Stimulated activated effector memory CD8-positive, alpha-beta T cell treated with anti-CD3 and anti-CD28 coated beads, Interleukin-12 subunit alpha, Interleukin-12 subunit beta, amount 100 ng/mL, for 72 hours (primary cell): ENCODE measurements around the gene STAT5A.
A peak's percentile ranks its signal among the peaks of the same experiment; 100 is the strongest.

Experiments used
- ATAC-seq: fragments of 150-1000 bp; cut with Tn5 transposase; 2 replicates; pipeline ENCODE4 v1.10.0; 2021
- DNase-seq, 2 donors: peaks; one replicate each; pipeline ENCODE4 v3.0.0; 2021 to 2022; ENCODE audit warnings: low spot score in 2 of 2
- H3K27ac Mint-ChIP-seq: one replicate; pipeline ENCODE4 v1.8.0; 2022; ENCODE audit warnings: mild to moderate bottlenecking, mixed read lengths
- H3K36me3 Mint-ChIP-seq: one replicate; pipeline ENCODE4 v1.8.0; 2022; ENCODE audit warnings: mild to moderate bottlenecking, mixed read lengths
- H3K4me1 Mint-ChIP-seq: one replicate; pipeline ENCODE4 v1.8.0; 2022; ENCODE audit warnings: mixed read lengths
- H3K4me3 Mint-ChIP-seq: one replicate; pipeline ENCODE4 v1.8.0; 2022; ENCODE audit warnings: mild to moderate bottlenecking, mixed read lengths
- H3K9me3 Mint-ChIP-seq: one replicate; pipeline ENCODE4 v1.8.0; 2022; ENCODE audit warnings: mixed read lengths

The STAT5A gene

DNA sequence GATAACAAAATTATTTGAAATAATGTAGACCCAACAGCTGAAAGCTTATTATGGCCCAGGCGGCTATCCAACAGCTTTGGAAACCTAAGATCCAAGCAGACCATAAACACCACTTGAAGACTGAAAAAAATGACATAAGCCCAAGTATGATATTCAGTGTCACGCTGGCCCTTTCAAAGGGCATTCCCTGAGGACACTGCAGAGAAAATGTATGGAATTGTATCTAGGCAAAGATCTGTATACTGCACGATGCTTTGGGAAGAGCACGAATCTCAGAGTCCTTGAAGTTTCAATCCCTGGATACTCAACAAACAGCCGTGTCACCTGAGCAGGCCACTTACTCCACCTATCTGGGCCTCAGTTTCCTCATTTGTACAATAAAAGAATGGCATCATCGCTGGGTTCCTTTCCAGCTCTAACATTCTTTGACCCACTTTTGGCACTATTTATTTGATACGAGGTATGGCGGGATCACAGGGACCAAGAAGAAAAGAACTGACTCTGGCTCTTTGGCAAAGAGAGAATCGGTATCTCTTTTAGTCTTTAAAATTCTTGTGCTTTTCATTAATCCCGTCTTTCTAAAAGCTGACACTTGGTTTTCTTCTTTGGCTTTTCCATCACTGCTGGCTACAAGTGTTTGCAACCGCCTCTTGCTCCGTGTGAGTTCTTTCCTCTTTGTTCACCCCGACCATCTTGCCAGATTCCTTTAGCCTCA is 13.3 kb upstream of the STAT5A start:
- Mint-ChIP-seq H3K36me3 (peaks cover 74% of the 10 kb centered on the region), H3K9me3 (no peaks in the 10 kb centered on the region), H3K4me1 (peaks cover 62% of the 10 kb centered on the region), H3K4me3 (peak overlapping the region; percentile 91), H3K27ac (peak overlapping the region; percentile 94)
- ATAC-seq, result no peak
- DNase-seq, result no peak

DNA sequence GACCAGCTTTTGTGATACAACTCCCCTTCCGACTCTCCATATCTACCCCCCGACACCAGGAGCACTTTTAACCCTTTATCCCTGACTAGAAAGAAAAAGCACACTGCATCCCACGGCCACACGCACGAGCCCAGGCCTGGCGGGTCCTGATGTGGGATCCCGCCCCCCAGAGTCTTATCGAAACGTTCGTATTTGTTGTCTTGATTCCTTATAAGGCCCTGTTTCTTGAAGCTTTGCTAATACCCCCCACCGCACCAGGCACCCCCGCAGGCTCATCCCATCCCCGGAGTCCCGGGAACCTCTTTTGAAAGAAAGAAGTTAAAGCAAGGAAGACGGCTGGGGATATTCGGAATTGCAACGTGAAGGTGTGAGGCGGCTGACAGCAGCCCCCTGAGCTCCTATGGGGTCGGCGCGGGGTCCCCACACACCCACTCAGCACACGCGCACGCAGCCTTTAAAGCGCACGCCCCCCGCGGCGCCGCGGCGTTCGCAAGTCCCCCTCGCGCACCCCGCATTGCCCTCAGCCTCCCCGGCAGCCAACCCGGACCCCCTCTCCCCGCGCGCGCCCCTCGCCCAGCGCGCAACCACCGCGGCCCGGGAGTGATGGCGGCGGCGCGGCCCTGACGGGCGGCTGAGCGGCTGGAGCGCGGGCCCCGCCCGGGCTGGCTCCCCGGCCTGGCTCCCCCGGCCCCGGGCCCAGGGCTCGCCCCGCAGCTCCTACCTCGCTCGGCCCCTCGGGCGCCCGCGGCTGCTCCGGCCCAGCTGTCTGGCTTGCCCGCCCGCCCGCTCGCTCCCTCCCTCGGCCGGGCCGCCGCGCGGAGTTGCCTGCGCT is 12.6 kb upstream of the STAT5A start:
- H3K27ac Mint-ChIP-seq, result peak overlapping the region; percentile 94
- ATAC-seq, result peak; percentile 64

DNA sequence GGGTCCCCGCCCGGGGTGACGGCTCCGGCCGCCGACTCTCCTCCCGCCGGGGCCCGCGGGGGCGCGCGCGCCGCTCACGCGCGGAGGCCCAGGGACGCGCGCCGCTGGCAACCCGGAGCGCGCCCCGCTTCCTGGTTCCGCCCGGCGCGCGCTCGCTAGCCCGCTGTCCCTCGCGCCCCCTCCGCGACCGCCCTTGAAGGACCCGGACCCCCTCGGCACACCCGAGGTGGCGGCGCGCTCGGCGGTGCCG is 12.0 kb upstream of the STAT5A start, which contains the start of gene STAT5B:
STAT5B (minus strand) TSS at position 33 of the 250 bp plus-strand sequence. CDS start 44,264 bp downstream, outside the sequence.
- ATAC-seq (peak; percentile 82), DNase-seq (peak; percentile 70 to 82)
- Mint-ChIP-seq H3K4me1 (peaks cover 57% of the 10 kb centered on the region), H3K9me3 (no peaks in the 10 kb centered on the region), H3K36me3 (peaks cover 61% of the 10 kb centered on the region), H3K4me3 (peak within 1 kb of the TSS; percentile 91), H3K27ac (peak within 1 kb of the TSS; percentile 94)

More for the DNA sequence above, 12.6 kb upstream of the STAT5A start:
- H3K4me1 Mint-ChIP-seq, result peaks cover 60% of the 10 kb centered on the region
- peak in 1 of 2 donors; percentile 73 for DNase-seq
- peak overlapping the region; percentile 91 for H3K4me3 Mint-ChIP-seq
- peaks cover 66% of the 10 kb centered on the region for H3K36me3 Mint-ChIP-seq
- no peaks in the 10 kb centered on the region for H3K9me3 Mint-ChIP-seq

DNA sequence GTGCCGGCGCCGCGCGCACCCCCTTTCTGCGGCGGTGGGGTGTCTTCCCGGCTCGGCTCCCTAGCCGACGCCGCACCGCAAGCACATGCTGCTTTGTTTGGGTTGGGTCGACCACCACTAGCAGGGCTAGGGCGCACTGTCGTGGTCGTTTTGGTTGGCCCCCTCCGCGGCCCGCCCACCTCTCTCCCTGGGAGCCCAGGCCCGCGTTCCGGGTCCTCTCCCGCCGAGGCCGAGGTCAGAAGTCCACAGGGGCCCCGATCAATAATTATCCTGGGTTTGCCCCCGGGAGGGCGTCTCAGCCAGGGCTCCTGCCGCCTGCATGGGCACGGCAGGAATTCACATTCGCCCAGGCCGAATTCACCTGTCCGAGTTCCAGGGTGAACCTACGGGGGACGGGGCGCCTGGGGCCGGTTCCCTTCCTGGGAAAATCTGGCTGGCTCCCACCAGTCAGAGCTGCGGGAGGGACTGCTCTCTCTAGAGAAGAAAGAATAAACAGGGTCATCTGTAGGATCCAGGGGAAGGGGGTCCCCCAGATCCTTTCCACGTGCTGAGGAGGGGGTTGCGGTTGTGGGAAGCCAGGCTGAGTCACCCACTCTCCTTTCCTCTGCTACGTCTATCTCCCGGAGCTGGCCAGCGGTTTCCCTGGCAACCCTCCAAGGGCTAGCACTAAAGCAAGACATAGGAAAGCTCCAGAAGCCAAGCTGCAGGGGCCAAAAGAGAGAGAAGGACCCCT is 11.5 kb upstream of the STAT5A start:
- H3K9me3 Mint-ChIP-seq, result no peaks in the 10 kb centered on the region
- peaks cover 52% of the 10 kb centered on the region for H3K4me1 Mint-ChIP-seq
- peaks cover 56% of the 10 kb centered on the region for H3K36me3 Mint-ChIP-seq
- peak overlapping the region; percentile 91 for H3K27ac Mint-ChIP-seq
- DNase-seq (no peak), ATAC-seq (no peak)
- H3K4me3 Mint-ChIP-seq, result peak overlapping the region; percentile 91

DNA sequence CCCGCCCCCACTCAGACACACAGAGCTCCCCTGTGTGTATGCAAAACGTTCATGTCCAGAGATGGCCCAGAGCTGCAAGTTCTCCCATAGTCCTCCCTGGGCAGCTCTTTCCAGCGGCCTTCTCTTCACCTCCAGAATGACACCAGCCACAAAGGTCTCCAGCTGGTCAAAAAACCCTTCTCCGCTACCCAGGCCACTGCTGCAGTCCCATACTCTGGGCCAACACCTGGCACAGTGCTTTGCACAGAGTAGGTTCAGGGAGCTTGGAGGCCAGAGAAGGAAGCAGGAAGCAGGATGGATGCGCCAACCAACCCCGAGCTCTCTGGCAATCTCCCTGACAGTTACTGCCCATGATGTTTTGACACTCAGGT is 11.0 kb upstream of the STAT5A start:
- no peak for ATAC-seq
- peaks cover 54% of the 10 kb centered on the region for H3K36me3 Mint-ChIP-seq
- no peak for DNase-seq
- peak overlapping the region; percentile 91 for H3K4me3 Mint-ChIP-seq
- peak overlapping the region; percentile 91 for H3K27ac Mint-ChIP-seq
- no peaks in the 10 kb centered on the region for H3K9me3 Mint-ChIP-seq
- H3K4me1 Mint-ChIP-seq, result peaks cover 47% of the 10 kb centered on the region

DNA sequence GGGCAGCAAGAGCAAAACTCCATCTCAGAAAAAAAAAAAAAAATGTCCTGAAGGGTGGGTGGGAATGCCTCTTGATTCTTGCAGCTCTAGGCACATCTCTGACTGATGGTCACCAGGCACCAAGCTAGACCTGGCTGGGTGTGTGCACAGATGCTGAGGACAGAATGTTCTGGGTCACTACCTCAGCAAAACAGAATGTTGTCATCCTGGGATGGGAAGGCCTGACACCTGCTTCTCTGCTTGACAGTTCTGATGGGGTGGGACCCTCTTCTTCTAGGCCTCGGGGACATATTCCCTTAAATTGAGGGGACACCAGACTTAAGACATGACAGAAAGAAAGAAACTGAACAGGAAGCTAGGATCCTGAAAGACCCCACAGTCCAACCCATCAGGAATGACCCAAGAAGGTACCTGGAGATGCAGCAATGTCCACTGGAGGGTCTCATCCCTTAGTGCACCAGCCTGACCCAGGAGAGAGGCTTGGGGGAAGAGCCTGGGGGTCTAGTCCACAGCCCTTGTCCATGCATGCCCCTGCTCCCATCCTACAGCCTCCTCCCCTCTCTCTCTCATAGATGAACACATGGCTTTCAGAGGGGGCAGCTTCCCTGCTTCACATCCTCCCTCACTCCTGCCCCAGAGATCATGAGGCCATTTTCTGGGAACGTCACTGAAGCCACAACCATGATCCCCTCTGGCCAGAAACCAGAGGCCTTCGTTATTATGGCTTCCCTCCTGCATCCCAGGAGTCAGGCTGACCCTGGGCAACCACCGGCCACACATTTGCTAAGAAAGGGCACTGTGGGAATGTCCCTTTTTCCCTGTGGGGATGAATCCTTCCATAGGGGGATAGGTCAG is 8.3 kb upstream of the STAT5A start:
- H3K27ac Mint-ChIP-seq, result peak overlapping the region; percentile 50
- H3K4me1 Mint-ChIP-seq, result peaks cover 39% of the 10 kb centered on the region
- no peaks in the 10 kb centered on the region for H3K9me3 Mint-ChIP-seq
- no peak overlapping the region for H3K4me3 Mint-ChIP-seq
- peaks cover 42% of the 10 kb centered on the region for H3K36me3 Mint-ChIP-seq
- ATAC-seq (no peak), DNase-seq (no peak)

DNA sequence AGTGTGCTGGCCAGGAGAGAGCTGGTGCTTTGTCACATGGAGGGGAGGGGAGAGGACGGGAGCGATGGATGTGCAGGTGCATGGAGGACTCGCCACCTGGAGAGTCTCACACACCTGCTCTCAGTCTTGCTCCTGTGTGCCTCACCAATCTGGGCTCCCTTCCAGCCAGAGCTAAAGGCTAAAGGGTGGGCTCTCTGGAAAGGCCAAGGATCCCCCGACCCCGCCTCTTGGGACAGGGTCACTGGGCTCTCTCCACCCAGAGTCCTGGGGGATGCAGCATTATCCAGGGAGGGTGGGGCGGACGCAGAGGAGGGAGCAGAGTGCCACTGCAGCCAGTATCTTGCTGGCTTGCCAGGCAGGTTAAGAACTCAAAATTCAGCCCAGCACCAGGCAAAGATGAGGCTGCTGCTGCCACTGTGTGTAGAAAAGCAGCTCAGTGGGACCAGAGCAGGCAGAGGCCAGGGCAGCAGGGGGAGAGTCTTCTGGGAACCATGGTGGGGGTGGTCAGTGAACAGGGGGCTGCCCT is 6.7 kb upstream of the STAT5A start:
- peak overlapping the region; percentile 54 for H3K27ac Mint-ChIP-seq
- ATAC-seq, result no peak
- H3K4me1 Mint-ChIP-seq, result peaks cover 52% of the 10 kb centered on the region
- no peak overlapping the region for H3K4me3 Mint-ChIP-seq
- DNase-seq, result no peak
- peaks cover 43% of the 10 kb centered on the region for H3K36me3 Mint-ChIP-seq
- H3K9me3 Mint-ChIP-seq, result no peaks in the 10 kb centered on the region

DNA sequence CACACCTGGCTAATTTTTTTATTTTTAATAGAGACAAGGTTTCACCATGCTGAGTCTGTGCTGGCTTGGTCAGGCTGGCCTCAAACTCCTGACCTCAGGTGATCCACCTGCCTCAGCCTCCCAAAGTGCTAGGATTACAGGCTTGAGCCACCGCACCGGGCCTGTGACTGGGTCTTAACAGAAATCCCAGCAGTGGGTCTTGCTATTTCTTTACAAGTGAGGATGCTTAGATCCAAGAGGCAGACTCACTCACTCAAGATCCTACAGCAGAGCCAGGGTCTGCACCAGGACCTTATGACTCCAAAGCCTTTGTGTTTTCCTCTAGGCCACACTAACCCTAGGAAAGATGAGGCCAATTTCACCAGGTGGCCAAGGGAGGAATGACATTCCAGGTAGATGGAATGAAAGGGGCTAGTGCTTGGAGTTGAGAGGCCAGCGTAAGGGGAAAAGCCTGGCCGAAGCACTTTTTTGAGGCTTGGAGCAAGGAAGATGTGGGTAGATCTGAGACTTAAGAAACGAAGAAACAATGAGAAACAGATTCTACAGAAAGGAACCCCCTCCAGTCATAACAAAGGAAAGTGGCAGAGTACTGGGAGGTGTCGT is 5.7 kb upstream of the STAT5A start:
- H3K9me3 Mint-ChIP-seq, result no peaks in the 10 kb centered on the region
- peaks cover 38% of the 10 kb centered on the region for H3K36me3 Mint-ChIP-seq
- no peak overlapping the region for H3K4me3 Mint-ChIP-seq
- H3K4me1 Mint-ChIP-seq, result peaks cover 52% of the 10 kb centered on the region
- peak overlapping the region; percentile 90 for H3K27ac Mint-ChIP-seq
- DNase-seq (no peak), ATAC-seq (no peak)

DNA sequence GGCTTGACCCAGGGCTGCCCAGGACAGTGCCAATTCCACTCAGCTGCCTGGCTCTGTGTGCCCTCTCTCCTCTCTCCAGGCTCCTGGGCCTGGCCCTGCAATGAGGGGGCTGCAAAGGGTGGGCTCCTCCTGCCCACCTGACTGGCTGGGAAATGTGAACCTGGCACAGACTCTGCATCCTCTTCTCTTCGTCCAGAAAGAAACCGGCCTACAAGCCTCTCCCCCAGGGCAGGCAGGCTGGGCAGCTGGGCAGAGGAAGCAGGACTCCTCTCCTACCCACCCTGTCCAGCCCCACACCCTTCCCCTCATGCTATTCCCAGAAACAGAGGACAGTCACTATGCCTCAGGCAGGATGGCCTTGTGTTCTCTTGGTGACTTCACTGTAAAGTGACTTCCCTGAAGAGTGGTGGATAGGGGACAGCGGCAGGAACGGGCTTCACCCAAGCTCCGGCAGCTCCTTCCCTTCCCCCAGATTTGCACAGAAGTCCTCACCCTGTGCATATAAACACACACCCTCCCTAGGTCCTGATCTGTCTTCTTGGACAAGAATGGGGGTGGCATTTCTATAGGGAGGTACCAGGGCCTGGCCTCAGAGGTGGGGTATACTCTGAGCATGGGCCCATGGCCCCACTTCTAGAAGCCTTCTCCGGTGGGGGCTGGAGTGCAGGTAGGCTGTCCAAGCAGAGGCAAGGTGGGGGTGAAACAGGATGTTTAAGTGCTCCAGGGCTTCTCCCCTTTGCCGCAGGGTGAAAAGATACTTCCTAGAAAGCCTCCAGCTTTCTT is 4.9 kb upstream of the STAT5A start:
- DNase-seq (no peak), ATAC-seq (no peak)
- peak overlapping the region; percentile 90 for H3K27ac Mint-ChIP-seq
- H3K4me3 Mint-ChIP-seq, result no peak overlapping the region
- peaks cover 35% of the 10 kb centered on the region for H3K36me3 Mint-ChIP-seq
- peaks cover 48% of the 10 kb centered on the region for H3K4me1 Mint-ChIP-seq
- no peaks in the 10 kb centered on the region for H3K9me3 Mint-ChIP-seq

DNA sequence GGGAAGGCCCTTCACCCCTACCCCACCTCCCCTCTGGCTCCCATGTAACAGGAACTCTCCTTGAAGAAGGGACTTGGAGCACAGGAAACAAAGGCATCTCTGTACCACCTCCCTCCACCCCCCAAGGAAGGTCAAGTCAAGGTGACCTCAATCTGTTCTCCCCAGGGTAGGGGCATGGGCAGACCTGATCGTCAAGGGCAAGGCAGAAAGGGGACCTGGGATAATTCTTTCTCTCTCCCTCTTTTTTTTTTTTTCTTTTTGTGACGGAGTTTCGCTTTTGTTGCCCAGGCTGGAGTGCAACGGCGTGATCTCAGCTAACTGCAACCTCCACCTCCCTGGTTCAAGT is 4.3 kb upstream of the STAT5A start:
- ATAC-seq (no peak), DNase-seq (no peak)
- peaks cover 36% of the 10 kb centered on the region for H3K36me3 Mint-ChIP-seq
- no peak overlapping the region for H3K27ac Mint-ChIP-seq
- peaks cover 50% of the 10 kb centered on the region for H3K4me1 Mint-ChIP-seq
- no peaks in the 10 kb centered on the region for H3K9me3 Mint-ChIP-seq
- H3K4me3 Mint-ChIP-seq, result no peak overlapping the region

DNA sequence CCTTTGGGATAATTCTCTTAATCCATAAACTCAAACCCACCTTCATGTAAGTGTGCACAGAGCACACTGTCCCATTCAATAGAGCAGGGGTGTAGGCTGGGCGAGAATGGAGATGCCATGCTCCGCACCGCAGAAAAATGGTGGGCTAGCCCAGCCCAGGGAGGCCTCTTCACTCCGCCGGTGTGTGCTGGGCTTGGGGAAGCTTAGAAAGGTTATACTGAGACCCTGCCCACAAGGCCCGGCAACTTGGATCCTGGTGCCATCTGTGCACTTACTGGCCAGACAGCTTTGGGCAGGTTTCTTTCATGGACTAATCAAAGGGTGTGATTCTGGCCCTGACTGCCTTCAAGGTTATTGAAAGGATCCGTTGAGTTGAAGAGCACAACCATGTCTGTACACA is 3.7 kb upstream of the STAT5A start:
- Mint-ChIP-seq H3K36me3 (peaks cover 42% of the 10 kb centered on the region), H3K4me1 (peaks cover 56% of the 10 kb centered on the region), H3K9me3 (no peaks in the 10 kb centered on the region), H3K4me3 (peak overlapping the region; percentile 94), H3K27ac (no peak overlapping the region)
- ATAC-seq, result no peak
- DNase-seq, result no peak

DNA sequence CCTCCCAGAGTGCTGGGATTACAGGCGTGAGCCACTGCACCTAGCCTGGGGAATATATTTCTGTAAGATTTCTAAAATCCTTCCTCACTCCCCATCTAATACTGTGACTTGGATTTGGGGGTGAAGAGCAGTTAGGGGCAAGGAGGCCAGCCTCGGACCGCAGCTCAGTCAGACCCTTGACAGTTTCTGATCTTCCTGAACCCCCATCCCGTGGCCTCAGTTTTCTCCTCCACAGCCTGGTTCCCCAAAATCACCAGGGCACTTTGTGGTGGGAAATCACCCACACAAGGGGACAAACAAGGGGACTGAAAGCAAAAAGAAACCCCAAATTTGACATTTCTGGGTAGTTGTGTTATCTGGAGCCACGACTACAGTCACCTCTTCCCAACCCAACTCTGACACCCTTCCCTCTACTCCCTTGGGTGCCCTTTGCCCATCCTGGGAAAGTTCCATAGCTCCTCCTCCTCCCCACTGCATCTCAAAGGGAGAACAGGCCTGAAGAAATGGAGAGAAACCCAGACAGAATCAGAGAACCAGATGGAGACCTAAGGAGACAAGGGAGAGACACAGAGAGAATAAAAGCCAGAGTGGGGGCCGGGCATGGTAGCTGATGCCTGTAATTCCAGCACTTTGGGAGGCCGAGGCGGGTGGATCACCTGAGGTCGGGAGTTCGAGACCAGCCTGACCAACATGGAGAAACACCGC is 2.8 kb upstream of the STAT5A start:
- peaks cover 51% of the 10 kb centered on the region for H3K36me3 Mint-ChIP-seq
- H3K4me3 Mint-ChIP-seq, result peak overlapping the region; percentile 94
- DNase-seq (no peak), ATAC-seq (no peak)
- no peaks in the 10 kb centered on the region for H3K9me3 Mint-ChIP-seq
- peaks cover 57% of the 10 kb centered on the region for H3K4me1 Mint-ChIP-seq
- H3K27ac Mint-ChIP-seq, result peak overlapping the region; percentile 98

DNA sequence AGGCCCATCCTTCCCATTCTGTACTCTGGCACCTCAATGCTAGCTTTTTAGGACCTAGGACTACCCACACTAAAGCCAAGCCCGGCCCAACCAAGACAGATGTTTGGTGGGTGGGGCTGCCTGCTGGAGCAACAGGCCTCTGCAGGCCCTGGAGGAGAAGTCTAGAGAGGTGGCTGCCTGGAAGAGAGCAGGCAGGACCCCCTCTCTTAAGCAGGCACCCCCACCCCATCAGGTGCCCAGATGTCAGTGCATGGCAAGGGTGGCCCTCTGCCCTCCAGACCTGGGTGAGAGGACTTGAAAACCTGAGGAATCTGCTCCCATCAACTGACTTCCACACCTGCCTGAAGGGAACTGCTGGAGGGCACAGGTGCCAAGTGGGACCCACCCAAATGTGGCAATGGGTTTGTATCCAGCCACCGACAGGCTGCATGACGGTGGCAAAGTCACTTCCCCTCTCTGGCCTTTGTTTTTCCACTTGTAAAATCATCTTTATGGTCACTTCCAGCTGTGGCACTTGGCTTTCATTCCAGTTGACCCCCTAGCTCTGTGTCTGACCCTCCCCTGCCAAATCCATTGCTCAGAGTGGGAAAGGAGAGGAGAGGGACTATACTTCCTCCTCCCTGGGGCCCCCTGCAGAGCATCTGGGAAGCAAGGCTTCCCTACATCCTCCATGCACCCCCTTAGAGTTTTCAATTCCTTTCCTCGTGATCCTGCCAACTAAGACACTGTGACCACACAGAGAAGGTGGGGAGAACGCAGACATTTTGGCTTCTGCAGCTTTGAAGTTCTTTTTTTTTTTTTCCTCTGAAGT is 1.7 kb upstream of the STAT5A start:
- peaks cover 67% of the 10 kb centered on the region for H3K4me1 Mint-ChIP-seq
- peak overlapping the region; percentile 94 for H3K4me3 Mint-ChIP-seq

More for the DNA sequence above, 1.7 kb upstream of the STAT5A start:
- peaks cover 63% of the 10 kb centered on the region for H3K36me3 Mint-ChIP-seq
- H3K27ac Mint-ChIP-seq, result peak overlapping the region; percentile 98
- no peak for ATAC-seq
- no peaks in the 10 kb centered on the region for H3K9me3 Mint-ChIP-seq
- DNase-seq, result no peak
